ENCODE results near the gene PTPRH.

The PTPRH gene, protein sequence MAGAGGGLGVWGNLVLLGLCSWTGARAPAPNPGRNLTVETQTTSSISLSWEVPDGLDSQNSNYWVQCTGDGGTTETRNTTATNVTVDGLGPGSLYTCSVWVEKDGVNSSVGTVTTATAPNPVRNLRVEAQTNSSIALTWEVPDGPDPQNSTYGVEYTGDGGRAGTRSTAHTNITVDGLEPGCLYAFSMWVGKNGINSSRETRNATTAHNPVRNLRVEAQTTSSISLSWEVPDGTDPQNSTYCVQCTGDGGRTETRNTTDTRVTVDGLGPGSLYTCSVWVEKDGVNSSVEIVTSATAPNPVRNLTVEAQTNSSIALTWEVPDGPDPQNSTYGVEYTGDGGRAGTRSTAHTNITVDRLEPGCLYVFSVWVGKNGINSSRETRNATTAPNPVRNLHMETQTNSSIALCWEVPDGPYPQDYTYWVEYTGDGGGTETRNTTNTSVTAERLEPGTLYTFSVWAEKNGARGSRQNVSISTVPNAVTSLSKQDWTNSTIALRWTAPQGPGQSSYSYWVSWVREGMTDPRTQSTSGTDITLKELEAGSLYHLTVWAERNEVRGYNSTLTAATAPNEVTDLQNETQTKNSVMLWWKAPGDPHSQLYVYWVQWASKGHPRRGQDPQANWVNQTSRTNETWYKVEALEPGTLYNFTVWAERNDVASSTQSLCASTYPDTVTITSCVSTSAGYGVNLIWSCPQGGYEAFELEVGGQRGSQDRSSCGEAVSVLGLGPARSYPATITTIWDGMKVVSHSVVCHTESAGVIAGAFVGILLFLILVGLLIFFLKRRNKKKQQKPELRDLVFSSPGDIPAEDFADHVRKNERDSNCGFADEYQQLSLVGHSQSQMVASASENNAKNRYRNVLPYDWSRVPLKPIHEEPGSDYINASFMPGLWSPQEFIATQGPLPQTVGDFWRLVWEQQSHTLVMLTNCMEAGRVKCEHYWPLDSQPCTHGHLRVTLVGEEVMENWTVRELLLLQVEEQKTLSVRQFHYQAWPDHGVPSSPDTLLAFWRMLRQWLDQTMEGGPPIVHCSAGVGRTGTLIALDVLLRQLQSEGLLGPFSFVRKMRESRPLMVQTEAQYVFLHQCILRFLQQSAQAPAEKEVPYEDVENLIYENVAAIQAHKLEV

DNA sequence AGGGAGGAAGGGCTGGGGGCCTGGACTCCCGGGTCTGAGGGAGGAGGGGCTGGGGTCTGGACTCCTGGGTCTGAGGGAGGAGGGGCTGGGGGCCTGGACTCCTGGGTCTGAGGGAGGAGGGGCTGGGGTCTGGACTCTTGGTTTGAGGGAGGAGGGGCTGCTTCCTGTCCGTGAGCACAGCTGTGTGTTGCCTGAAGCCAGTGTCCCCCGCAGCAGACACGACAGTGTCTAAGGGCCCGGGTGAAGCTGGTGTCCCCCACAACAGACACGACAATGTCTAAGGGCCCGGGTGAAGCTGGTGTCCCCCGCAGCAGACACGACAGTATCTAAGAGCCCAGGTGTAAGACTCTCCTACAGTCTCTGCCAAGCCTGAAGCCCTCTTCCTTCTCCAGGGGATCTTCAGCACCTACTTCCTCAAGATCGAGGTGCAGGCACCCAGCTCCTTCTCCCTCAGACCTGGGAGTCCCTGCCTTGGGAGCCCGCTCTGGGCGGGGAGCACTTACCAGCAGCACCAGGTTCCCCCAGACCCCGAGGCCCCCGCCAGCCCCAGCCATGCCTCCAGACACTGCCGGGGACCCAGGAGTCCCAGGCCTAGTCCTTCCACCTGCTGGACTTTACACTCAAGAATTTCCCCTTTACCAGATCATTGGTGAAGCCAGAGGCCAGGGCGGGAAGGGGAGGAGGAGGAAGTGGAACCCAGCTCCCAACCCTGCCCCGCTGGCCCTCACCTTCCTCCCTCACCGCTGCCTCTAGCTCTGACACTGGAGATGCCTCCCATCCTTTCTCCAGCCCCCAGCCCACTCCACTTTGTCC, at the start of gene PTPRH:
Gene PTPRH (minus strand): TSS at position 622 of the 813 bp plus-strand sequence. CDS start 68 bp downstream, at position 554.
- DNase-seq (ENCODE audit: low spot score), result no peak

DNA sequence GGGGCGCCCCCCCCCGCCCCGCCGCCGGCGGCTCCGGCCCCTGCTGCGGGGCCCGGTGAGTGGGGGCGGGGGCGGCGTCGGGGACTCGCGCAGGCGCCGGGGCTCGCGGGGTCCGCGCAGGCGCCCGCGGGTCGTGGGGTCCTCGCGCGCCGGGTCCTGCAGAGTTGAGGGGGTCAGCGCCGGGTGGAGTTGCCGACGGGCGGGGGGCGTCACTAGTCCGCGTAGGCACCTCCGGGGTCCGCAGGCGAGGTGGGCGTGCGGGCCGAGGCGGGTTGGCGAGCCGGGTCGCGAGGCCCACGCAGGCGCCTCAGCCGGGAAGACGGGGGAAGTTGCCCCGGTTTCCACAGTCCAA, 49.2 kb upstream of the PTPRH start:
- peak; percentile 32 for DNase-seq (ENCODE audit: low spot score)

DNA sequence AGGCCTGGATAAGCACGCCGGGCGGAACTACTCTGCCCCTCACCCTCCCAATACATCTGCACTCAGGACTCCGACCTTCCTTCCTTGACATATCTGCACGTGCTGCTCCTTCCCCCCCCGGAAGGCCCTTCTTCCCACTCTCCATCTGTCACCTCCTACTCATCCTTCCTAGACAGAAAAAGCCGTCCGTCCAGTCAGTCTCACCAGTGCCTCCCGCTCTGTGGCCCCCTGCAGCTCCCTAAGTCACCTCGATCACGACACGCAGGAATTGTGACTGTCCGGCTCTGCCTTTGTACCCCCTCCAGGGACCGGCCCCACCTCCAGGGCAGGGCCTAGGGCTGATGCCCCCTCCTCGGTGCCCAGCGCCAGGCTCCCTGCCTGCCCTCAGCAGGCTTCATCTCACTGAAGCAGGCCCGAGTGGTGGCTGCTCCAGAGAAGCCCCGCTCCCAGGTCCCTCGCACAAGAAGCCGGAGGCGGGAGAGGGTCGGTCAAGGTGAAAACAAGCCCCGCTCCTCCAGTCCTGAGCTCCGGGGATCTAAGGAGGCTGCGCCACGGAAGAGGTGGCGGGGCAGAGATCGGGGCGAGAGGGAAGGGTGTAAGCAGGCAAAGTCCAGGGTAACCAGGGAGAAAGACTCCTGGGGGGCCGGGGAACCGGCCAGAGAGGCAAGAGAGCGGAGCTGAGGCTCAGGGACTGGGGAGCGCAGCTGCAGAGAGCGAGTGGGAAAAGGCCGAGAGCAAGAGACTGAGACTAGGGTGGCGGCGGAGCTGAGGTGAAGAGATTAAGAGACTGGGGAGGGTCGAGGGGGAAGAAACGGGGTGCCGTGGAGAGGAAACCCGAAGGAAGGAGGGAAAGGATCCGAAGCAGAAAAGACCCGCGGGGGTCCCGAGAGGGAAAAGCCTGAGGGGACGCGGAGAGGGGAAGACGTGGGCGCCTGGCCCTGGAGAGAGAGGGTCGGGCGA, 48.4 kb upstream of the PTPRH start:
- DNase-seq (ENCODE audit: low spot score), result no peak

DNA sequence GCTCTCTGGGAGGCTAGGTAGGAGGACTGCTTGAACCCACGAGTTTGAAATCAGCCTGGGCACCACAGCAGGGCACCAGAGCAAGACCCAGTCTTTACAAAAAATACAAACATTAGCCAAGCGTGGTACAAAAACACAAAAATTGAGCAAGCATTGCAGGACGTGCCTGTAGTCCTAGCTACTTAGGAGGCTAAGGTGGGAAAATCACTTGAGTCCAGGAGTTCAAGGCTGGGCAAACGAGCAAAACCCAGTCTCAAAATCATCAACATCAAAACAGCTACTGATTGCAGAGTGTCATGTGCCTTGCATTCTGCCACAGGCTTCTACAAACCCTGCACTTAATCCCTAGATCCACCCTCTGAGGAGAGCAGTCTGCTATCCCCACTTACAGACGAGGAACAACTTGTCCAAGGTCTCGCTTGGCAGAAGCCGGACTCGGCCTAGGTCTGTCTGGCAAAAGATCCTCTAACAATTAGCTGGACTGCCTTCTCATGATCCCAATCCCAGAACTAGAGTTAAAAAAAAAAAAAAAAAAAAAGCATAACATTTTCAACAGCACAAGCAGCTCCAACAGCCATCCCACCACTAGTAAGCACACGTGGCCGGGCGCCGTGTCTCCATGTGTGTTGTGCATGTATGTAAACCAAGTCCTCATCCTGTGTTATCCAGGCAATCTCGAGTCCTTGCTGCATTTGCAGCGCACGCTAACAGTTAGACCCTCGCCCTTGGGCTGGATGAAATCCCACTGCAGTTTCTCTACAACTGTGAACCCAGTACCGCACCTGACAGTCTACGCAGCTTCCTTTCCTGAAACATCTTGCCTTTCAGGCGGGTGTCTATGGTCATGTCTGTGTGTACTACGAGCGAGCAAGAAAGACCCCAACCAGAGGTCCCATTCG, 47.5 kb upstream of the PTPRH start:
- no peak for DNase-seq (ENCODE audit: low spot score)

DNA sequence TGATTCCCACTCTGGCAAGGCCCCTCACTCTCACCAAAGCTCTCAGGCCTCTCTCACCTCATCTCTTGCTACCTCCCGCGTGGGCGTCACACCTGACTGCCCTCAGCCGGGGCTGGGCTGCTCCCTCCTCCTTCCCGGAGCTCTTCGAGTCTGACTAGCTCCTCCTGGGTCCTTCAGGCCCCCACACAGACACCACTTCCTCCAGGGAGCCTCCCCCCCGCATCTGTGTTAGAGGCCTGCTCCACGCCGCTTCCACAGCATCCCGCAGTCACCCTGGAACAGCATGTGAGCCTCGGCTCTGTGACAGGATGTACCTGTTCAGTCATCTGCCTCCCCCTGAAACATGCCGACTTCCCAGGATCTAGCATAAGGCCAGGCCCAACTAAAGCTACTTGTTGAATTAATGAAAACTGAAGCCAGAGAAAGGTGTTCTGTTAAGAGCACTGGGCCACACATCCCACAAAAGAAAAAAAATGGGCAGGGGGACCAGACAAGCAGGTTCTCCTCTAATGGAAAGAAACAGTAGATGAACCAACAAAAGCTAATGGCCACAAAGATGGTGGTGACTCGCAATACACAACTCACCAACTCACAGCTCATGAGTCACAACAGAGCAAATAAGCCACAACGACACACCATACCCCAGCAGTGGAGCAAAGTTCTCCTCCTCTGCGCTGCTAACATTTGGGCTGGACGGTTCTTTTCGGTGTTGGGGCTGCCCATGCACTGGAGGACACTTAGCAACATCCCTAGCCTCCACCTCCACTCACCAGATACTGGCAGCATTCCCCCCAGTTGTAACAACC, 46.5 kb upstream of the PTPRH start:
- DNase-seq (ENCODE audit: low spot score), result no peak

DNA sequence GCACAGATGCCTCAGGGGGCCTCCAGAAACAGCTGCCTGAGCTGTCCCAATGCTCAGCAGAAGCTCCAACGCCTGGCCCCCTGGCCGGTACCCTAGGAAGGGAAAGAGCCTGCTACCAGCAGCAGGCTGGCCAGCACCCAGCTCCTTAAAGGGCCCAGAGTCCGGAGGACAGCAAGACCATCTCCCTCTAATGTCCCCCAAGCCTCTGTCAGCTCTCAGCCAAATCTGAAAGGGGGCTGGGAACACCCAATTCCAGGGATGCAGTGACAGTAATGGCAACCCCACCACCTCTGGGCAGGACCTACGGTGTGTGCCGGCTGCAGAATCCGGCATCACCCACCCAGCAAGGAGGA, 45.3 kb upstream of the PTPRH start:
- DNase-seq (ENCODE audit: low spot score), result no peak

DNA sequence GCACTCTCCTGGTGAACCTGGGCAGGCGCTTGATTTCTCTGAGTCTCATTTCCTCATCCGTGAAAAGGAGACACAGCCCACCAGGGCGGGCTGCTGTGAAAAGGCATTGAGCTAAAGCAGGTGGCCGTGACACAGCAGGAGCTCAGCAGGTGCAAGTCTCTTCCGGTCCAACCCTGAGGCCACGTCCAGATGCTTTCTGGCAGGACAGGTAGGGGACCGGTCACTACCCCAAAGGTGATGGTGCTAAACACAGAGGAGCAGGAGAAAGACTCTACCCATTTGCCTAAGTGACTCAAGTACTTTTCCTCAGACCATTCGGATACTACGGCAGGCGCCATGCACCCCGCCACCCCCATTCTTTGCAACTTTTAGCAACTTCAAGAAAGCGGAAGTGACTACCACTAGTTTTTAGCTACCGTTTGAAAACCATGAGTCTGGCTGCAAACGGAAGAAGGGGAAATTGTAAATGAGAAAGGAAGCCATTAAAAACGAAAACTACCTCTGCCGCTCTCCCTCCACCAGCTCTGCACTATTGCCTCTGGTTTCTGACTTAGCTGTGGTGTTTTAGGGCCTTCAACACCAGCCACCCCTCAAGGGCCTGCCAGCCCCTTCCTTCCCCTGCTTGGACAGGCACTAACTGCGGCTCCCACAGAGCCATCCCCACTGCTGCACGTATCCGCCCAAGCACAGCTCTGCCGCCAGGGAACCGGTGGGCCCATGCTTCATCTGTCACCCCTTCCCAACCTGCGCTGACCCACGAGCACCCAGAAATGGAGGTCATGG, 44.7 kb upstream of the PTPRH start:
- no peak for DNase-seq (ENCODE audit: low spot score)

DNA sequence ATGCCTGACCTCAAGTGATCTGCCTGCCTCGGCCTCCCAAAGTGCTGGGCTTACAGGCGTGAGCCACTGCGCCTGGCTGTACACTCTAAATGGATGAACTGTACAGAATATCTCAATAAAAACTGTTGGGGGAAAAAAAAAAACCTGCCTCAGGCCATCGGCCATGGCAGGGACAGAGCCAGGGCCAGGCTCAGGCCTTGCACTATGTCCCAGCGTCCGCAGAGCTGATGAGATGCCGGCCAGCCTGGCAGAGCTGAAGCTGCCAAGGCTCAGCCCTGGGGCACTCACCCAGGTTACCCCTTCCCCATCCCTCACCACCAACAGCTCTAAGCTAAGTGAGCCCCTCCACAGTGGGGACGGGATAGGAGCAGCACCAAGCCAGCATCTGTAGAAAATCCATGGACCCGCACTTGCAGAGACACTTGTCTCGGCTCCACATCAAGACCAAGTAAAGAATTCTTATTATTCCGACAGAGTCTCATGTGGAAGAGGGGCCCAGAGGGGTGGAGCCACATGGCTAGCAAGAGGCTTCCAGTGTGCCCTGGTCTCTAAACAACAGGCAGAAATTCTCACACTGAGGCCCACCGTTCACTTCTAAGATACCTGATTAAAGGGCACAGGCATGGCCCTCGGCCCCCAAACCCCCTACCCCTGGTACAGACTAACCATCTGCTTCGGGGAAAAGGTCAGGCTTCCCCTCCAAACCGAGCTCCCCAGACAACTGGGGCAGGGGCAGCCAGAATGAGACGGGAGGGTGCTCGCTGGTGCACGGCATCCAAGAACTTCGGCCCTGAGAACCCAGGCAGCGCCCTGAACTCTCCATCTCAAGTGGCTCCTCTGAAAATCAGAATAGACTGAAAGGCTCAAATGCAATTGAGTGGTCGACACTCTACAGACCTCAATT, 43.7 kb upstream of the PTPRH start:
- DNase-seq (ENCODE audit: low spot score), result no peak

DNA sequence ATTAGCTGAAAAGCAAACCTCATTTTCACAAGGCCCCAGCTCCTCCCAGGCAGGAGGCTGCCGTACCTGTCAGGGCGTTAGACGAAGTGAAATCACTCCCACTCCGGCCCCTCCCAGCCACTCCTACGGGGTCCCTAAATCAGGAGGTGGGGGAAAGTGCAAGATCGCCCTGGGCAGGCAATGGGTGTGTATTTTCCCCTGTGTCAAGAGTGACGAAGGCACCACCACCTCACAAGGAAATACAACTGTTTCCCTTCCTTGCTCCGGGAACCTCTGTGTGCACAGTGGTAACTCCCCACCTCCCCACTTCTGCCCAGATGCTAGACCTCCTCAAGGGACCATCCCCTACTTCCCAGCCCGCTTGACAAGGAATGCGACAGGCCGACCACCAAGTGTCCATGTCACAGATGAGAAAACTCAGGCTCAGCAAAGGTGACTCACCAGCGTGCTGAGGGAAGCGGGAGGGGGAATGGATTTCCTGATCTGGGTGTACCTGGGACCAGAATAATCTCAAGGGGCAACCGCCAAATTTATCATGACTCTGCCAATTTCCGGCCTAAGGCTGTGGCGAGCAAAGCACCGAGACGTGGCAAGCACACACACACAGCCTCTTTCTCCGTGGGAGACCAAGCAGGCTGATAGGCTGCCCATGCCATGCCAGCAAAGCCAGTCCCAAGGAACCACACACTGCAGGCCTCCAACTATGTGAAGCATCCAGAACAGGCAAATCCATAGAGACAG, 42.2 kb upstream of the PTPRH start:
- DNase-seq (ENCODE audit: low spot score), result no peak

DNA sequence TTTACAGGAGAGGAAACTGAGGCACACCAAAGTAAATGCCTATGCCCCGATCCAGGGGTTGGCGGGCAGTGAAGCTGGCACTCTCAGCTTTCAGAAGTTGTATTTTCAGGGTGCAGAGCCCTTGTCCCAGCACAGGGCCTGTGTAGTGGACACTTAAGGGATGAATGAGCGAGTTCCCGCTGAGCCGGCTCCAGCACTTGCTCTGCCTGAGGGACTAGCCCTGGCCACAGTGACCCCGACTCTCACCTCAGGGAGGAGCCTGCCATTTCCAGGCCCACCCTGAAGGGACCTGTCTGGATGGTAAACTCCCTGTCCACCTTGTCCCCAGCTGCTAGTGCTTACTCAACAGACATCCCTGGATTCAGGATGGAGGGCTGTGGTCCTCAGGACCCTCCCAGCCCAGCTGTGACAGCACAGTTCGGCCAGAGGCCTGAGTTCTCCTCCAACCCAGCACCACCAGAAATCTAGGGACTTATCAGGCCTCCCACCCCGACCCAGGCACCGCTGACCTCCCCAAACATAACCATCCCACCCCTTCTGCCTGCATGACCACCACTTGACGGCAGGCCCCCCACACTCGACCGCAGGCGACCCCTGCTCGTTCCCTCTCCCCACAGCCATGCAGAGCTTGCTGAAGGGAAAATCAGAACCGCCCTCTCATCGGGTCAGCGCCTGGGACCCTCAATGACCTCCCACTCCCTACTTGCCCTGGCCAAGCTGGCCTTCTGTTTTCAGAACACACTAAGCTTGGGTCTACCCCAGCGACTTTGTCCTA, 41.1 kb upstream of the PTPRH start:
- no peak for DNase-seq (ENCODE audit: low spot score)

DNA sequence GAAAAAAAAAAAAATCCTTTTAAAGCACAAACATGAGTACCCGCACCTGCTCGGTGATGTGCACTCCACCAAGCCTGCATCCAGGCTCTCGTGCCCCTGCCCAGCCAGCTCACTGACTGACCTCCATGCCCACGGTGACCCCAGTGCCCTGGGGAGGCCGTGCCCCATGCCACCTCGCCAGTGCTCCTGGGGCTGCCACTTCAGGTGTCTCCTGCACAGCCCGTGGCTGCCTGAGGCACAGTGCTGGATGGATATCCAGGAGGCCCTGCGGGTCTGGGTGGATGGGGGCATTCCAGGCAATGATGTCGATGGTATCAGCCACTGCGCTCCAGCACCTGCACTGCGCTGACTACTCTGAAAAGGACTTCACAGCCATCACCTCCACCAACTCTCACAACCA, 40.5 kb upstream of the PTPRH start:
- DNase-seq (ENCODE audit: low spot score), result no peak

DNA sequence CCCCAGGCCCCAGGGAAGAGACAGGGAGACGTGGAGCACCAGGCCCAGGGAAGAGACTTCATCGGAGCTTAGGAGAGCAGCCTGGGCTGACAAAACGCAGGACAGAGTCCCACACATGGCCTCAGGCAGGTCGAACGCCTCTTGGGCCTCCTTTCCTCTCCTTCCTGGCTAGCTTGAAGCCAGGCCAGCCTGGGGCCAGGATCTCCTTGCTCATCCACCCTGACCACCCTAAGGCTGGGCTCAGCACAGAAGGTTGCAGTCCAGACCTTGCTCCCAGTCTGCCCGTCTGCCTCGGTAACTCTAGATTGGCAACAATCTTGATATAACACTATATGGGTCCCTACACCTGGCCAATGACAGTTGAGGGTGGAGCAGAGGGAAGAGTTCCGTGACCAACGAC, 39.4 kb upstream of the PTPRH start:
- no peak for DNase-seq (ENCODE audit: low spot score)

DNA sequence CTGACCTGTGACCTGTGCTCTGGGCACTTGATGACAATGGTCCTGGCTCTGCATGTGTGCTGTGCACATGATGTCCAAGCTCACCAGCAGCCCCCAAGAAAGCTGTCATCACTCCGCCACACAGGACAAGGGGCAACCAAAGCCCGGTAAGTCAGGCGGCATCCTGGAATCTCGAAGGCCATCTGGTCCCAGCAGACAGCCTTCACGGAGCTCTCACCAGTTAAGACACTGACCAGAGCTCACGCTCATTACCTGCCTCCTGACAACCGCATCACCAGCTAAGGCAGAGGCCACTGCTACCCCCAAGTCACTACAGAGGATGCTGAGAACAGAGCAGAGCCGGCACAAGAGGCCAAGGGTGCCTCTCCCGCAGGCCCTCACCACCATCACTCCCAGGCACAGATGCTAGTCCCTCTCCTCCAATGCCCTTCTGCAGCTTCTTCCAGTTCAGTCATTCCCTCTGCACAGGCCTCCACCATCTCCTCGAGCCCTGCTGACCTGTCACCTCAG, 38.9 kb upstream of the PTPRH start:
- DNase-seq (ENCODE audit: low spot score), result no peak

DNA sequence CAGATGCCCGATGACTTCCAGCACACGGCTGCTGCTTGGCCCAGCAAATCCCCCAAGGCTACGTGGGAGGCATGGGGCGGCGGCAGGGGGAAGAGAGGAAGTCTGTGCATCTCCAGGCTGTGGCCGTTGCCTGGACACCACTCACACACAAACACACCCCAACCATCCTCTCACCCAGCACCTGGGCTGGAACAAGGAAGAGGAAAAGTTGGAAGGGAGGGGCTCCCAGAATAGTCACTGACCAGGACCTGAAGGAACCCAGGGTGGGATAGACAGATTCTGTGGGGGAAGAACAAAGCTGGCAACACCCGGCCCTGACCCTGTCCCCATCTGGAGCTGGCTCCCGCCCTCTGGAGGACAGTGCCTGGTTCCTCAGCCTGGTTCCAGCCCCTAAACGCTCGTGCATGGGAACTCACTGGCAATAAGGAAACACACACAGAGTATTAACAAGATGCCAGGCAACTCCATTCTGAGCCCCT, 38.4 kb upstream of the PTPRH start:
- DNase-seq (ENCODE audit: low spot score), result no peak
